GM19239 (cell line): ENCODE results near the gene SLC6A19.

Experiments
- DNase-seq: peaks from one replicate; pipeline ENCODE4 v3.0.0; 2011; ENCODE audit warnings: low spot score; ENCODE audit not compliant: insufficient read length
- FAIRE-seq: peaks from 2 replicates; lab custom pipeline; 2011; peaks lifted over from hg19 to GRCh38; lab: Jason Lieb, UNC

SLC6A19 gene

DNA sequence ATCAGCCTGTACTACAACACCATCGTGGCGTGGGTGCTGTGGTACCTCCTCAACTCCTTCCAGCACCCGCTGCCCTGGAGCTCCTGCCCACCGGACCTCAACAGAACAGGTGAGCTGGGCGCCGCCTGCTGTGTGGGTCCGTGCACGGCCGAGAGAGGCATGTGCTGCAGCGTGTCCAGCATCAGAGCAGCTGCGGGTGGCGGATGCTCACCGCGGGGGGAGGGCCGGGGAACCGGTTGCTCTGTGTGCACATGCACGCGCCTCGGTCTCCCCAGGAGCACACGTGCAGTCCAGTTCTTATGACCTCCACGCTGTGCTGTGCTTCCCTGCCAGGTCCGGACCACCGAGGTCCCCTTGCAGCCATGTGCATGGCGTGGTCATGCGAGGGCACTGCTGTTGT is 31.4 kb downstream of the SLC6A19 start:
- FAIRE-seq (no peak), DNase-seq (no peak)

- no peak for DNase-seq
- FAIRE-seq = no peak
Observed at GRCh38 chr5:1235379-1235778, 34.0 kb downstream of the SLC6A19 start.

GRCh38 chr5:1235838-1236237 is 34.4 kb downstream of the SLC6A19 start:
- no peak for FAIRE-seq
- no peak for DNase-seq

GRCh38 chr5:1239505-1240251 is 38.3 kb downstream of the SLC6A19 start:
- DNase-seq = no peak
- FAIRE-seq = no peak

GRCh38 chr5:1240496-1241260 is 39.3 kb downstream of the SLC6A19 start:
- DNase-seq = no peak
- FAIRE-seq = no peak

DNA sequence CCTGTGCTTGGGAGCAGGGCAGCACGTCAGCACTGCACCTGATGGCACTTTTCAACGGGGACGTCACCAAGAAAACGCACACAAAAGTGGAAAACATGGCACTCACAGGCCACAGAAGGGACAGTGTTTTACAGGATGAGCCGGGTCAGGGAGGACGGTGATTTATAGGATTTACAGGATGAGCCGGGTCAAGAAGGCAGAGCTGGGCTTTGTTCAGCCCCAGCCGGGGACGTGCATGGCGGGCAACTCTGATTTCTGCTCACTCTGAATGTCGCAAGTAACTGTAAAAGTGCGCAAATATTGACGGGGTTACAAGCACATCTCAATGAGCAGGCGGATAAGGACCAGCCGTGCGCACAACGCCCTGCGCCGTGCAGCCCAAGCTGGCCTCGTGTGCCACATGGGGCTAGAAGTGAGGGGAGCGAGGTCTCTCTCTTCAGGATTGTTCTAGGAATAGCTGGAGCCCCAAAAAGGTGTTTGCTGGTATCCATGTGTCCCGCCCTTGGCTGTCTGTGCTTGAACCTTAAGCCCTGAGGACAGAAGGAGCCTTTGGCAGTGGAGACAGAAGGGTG is 40.2 kb downstream of the SLC6A19 start:
- DNase-seq = no peak
- FAIRE-seq = no peak

GRCh38 chr5:1242733-1243486 is 41.5 kb downstream of the SLC6A19 start:
- no peak for DNase-seq
- no peak for FAIRE-seq

GRCh38 chr5:1243487-1244130 is 42.2 kb downstream of the SLC6A19 start:
- no peak for FAIRE-seq
- no peak for DNase-seq

- DNase-seq (no peak), FAIRE-seq (no peak)
Observed at GRCh38 chr5:1244255-1244654, 42.9 kb downstream of the SLC6A19 start.

GRCh38 chr5:1244976-1245375 is 43.6 kb downstream of the SLC6A19 start:
- FAIRE-seq (no peak), DNase-seq (no peak)

DNA sequence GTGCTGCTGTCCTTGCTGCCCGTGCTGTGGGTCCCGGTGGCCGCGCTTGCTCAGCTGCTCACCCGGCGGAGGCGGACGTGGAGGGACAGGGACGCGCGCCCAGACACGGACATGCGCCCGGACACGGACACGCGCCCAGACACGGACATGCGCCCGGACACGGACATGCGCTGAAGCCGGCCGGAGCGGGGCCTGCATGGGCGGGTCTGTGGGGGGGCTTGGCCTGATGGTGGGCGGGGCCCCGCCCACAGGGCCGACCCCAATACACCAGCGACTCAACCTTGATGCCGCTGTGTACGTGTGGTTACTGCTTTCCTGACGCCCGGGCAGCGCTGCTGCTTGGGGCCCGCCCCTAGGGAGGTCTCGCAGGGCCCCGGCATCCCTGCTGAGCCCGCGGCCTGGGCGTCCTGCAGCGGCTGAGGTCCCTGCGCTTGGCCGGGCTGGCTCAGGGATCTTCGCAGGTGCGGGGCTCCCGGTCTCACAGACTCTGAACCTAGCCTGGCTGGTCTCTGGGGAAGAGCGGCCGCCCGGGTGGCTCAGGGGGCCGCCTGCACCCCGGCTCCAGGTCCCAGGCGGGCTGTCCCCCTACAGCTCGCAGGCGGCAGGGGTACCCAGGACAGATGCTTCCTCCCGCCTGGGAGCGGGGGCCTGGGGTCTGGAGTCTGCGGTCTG is 44.6 kb downstream of the SLC6A19 start:
- no peak for FAIRE-seq
- no peak for DNase-seq

DNA sequence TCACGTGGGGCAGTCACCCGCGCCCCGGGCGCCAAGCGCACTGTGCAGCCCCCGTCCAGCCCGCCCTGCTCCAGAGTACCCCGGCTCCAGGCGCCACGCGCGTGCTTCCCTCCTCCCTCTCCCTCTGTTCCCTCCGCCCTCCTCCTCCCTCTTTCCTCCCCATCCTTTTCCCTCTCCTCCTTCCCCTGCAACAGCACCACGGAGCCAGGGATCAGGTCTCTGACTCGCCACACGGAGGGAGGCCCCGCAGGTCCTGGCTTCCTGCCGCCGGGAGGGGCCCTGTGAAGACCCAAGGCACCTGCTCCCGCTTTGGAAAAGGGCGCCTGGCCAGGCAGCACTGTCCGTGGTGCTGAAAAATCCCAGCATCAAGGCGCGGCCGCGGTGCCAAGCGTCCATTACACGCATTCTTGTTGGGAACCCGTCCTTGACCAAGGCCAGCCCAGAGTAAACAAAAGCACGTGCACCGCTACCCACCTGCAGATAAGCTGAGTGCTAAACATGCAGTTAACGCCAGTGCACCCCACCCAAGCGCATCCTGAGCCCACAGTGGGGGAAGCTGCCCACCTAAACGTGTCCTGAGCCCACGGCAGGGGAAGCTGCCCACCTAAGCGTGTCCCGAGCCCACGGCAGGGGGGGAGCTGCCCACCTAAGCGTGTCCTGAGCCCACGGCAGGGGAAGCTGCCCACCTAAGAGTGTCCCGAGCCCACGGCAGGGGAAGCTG is 45.5 kb downstream of the SLC6A19 start:
- DNase-seq = no peak
- FAIRE-seq = no peak

DNA sequence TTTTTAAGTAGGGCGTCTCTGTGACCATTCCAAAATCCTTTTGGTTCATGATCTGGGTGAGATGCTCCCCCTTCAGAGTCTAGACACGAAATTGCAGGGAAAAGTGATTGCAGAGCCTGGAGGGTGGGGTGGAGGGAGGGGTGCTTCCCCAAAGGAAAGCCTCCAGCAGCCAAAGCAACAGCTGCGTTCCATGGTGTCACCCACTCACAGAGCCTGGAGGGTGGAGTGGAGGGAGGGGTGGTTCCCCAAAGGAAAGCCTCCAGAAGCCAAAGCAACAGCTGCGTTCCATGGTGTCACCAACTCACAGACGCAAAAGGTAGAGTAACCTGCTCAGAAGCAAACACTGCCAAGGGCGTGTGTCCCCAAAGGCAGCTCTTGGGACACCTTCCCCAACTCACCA is 46.4 kb downstream of the SLC6A19 start:
- no peak for DNase-seq
- FAIRE-seq = no peak

- no peak for DNase-seq
- no peak for FAIRE-seq
Observed at GRCh38 chr5:1249366-1250280, 48.2 kb downstream of the SLC6A19 start.

DNA sequence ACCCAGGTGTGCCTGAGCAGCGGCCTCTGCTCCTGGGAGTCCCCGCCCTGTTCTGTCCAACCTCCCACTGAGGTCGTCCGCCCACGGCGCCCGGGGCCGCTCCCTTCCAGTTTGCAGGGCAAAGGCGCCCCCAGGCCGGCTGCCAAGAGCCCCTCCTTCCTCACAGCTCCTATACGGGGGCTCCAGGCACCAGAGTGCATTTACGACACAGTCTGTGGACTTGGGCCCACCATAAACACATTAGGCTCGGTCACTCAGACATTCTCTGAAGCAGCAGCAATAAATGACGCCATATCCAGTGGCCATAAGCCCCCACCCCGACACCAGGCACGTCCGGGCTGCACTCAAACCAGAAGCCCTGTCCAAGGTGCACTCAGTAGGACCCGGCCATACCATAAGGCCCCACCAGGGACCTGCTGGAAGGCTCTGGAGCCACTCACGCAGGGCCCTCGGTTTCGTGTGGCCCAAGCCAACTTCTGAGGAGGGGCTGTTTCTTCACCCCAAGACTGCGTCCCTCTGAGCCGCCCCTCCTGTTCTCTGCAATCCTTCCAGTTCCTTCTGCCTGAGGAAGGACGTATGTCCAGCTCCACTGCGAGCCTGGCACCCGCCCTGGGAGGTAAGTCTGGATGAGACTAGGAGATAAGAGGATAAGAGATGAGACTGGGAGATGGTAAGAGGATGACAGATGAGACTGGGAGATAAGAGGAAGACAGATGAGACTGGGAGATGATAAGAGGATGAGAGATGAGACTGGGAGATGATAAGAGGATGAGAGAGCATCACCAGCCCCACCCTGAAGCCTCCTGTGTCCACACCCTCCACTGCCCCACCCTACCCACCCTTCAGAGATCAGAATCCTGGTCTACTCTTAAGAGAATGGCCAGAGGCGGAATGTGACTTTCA is 50.5 kb downstream of the SLC6A19 start:
- FAIRE-seq (no peak), DNase-seq (no peak)

DNA sequence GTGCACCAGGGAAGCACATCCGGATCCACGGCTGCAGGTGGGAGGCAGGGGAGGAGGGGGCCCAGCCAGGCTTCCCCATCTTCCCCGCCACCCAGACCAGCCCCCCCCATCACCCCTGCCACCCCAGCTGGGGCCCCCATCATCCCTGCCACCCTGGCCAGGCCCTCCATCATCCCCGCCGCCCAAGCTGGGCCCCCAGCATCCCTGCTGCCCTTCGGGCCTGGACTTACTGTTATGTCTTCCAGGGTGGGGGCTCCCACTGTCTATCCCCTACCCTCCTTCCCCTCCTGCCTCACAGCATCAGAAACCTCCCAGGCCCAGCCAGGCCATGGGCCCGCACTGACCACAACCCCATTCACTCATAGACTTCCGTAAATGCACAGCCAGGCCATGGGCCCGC is 51.3 kb downstream of the SLC6A19 start:
- no peak for FAIRE-seq
- no peak for DNase-seq

DNA sequence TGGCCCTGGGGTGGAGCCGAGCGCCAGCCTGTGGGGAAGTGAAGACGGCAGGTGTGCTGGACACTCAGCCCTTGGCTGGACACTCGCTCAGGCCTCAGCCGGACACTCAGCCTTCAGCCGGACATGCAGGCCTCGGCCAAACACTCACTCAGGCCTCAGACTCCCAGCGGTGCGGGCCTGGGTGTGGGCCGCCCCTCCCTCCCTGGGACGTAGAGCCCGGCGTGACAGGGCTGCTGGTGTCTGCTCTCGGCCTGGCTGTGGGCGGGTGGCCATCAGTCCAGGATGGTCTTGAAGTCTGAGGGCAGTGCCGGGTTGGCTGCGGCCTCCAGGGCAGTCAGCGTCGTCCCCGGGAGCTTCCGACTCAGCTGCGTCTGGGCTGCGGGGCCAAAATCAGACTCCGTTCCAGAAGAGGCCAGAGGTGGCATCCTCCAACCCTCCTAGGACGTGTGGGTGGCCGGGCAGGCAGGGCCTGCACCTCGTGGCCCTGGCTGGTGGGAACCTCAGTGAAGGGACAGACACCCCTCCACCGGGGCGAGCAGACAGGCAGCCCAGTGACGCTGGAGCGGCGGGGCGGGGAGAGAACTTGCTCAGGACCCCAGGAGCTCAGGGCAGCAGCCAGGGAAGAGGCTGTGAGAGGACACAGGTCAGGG is 52.2 kb downstream of the SLC6A19 start:
- DNase-seq (no peak), FAIRE-seq (no peak)
